NCI-H1092 treated with DMSO at 0.1 percent for 48 hours (cell line): ENCODE data around the gene VRK2.
"Not testable (repeated sequence)": the region's sequence is repeated elsewhere in the genome, so short reads cannot be mapped to it uniquely, and the experiment has no call there.

ENCODE experiments used
- DNase-seq: peaks from one replicate; lab custom pipeline; 2025; lab: John Stamatoyannopoulos, UW

Gene VRK2

DNA sequence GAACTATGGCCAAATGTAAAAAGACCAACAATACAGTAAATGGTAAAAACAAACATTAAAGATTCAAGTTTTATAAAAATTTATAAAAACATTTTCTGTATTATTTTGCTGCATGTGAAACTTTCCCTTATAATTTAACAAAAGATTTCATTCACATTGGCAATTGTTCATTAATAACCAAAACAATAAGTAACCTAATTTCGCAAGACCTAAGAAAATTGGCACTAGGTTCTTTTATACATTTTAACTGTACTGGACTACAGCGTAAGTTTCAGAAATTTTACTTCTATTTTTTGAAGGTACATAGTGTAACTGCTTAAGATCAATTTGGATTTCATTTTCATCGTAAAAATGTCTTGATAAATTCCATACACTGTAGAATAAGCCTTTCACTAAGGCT is 117.3 kb downstream of the VRK2 start:
- no peak for DNase-seq

DNA sequence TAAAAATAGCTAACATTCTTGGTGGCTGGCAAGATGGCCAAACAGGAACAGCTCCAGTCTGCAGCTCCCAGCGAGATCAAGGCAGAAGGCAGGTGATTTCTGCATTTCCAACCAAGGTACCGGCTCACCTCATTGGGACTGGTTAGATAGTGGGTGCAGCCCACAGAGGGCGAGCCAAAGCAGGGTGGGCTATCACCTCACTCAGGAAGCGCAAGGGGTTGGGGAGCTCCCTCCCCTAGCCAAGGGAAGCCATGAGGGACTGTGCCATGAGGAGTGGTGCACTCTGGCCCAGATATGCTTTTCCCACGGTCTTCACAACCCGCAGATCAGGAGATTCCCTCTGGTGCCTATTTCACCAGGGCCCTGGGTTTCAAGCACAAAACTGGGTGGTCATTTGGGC is 121.5 kb downstream of the VRK2 start:
- DNase-seq, result not testable (repeated sequence)

DNA sequence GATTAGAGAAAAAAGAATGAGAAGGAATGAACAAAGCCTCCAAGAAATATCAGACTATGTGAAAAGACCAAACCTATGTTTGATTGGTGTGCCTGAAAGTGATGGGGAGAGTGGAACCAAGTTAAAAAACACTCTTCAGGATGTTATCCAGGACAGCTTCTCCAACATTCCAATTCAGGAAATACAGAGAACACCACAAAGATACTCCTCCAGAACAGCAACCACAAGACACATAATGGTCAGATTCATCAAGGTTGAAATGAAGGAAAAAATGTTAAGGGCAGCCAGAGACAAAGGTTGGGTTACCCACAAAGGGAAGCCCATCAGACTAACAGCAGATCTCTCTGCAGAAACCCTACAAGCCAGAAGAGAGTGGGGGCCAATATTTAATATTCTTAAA is 123.2 kb downstream of the VRK2 start:
- DNase-seq, result not testable (repeated sequence)

DNA sequence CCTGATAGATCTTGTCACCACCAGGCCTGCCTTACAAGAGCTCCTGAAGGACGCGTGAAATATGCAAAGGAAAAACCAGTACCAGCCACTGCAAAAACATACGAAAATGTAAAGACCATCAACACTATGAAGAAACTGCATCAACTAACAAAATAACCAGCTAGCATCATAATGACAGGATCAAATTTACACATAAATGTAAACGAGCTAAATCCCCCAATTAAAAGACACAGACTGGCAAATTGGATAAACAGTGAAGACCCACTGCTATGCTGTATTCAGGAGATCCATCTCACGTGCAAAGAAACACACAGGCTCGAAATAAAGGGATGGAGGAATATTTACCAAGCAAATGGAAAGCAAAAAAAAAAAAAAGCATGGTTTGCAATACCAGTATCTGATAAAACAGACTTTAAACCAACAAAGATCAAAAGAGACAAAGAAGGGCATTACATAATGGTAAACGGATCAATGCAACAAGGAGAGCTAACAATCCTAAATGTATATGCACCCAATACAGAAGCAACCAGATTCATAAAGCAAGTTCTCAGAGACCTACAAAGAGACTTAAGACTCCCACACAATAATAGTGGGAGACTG is 123.8 kb downstream of the VRK2 start:
- not testable (repeated sequence) for DNase-seq

DNA sequence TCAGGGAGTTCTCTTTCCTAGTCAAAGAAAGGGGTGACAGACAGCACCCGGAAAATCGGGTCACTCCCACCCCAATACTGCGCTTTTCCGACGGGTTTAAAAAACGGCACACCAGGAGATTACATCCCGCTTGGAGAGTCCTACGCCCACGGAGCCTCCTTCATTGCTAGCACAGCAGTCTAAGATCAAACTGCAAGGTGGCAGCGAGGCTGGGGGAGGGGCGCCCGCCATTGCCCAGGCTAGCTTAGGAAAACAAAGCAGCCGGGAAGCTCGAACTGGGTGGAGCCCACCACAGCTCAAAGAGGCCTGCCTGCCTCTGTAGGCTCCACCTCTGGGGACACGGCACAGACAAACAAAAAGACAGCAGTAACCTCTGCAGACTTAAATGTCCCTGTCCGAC is 125.2 kb downstream of the VRK2 start:
- not testable (repeated sequence) for DNase-seq

DNA sequence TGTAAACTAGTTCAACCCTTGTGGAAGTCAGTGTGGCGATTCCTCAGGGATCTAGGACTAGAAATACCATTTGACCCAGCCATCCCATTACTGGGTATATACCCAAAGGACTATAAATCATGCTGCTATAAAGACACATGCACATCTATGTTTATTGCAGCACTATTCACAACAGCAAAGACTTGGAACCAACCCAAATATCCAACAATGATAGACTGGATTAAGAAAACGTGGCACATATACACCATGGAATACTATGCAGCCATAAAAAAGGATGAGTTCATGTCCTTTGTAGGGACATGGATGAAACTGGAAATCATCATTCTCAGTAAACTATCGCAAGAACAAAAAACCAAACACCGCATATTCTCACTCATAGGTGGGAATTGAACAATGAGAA is 130.6 kb downstream of the VRK2 start:
- not testable (repeated sequence) for DNase-seq

DNA sequence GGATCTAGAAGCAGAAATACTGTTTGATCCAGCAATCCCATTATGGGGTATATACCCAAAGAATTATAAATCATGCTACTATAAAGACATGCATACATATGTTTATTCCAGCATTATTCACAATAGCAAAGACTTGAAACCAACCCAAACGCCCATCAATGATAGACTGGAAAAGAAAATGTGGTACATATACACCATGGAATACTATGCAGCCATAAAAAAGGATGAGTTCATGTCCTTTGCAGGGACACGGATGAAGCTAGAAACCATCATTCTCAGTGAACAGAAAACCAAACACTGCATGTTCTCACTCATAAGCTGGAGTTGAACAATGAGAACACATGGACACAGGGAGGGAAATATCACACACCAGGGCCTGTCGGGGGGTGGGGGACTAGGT is 133.6 kb downstream of the VRK2 start:
- not testable (repeated sequence) for DNase-seq

DNA sequence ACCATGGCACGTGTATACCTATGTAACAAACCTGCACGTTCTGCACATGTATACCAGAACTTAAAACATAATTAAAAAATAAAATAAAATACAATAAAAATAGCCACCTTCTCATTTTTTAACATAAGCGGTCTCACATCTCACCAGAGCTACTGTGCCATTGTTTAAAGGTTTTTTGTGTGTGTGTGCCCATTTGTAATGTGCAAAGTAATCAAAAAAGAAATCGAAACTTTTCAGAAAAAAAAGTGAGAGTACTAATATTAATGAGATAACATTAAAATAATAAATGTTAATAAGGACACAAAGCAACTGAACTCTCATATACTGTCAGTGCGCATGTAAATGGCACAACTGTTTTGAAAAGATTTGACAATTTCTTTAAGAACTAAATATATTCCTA is 134.0 kb downstream of the VRK2 start:
- DNase-seq, result no peak

DNA sequence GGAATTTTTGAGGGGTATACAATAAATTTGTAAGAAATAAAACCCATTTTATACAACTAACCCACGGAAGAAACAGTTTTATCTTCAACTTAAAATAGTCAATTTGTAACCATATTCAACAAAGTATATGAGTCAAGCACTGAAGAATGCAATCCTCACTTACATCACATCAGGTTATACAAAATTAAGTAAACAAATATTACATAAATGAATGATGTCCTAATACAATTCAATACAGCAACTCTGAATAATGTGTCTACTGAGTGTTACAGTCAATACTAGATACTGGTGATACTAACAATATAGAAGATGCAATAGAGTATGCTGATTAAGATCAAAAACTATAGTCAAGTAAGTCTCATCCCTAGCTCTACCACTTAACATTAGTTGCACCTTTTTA is 135.9 kb downstream of the VRK2 start:
- no peak for DNase-seq

DNA sequence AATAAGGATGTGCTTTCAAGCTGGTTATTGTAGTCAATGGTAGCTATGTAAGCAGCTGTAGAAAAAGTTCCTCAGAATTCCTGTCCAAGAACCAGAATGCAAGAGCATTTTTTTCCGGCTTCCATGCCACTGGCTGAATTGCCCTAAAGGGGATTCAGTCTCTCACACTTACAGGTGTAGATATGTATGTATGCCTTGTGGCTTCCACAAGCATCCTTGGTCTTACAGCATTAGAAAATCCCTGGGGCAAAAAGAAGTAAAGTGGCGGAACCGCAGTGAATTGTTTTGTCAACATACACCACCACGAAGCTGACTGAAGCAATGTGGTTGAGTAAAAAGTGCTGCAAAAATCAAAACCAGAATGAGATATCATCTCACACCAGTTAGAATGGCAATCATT is 139.9 kb downstream of the VRK2 start:
- DNase-seq, result no peak

DNA sequence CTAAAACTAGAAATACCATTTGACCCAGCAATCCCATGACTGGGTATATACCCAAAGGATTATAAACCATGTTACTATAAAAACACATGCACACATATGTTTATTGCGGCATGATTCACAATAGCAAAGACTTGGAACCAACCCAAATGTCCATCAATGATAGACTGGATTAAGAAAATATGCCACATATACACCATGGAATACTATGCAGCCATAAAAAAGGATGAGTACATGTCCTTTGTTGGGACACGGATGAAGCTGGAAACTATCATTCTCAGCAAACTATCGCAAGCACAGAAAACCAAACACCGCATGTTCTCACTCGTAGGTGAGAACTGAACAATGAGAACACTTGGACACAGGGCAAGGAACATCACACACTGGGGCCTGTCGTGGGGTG is 140.4 kb downstream of the VRK2 start:
- DNase-seq, result not testable (repeated sequence)

DNA sequence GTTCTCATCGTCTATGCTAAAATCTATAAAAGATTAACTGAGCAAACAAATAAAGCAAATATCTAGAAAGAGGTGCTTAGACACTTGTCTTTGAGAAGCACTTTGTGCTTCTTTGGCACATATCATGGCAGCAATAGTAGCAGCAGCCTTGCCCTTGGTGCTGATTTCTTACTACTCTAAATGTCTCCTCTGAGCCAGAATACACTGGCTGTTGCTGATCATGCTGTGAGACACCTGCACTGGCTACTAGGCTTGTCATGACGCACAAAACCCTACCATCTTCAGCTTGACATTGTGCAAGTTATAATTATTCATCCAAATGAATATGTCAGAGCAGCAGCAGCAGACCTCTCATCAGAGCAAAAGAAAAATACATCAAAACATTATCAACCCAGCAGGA is 147.9 kb downstream of the VRK2 start:
- no peak for DNase-seq

DNA sequence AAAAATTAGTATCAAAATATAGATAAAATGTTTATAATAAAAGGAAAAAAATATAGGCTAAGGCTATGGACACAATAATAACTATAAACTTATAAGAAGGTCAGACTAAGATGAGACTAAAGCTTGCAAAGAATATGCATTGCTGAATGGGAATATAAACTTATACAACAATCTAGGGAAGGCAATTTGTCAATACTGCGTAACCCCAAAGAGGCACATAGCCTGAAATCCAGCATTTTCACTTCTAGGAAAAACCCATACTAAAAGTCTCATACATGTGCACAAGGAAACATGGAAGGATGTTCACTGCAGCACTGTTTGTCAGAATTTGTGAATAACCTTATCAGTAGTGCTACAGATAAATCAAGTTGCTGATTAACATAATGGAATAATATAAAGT is 149.1 kb downstream of the VRK2 start:
- DNase-seq, result no peak

DNA sequence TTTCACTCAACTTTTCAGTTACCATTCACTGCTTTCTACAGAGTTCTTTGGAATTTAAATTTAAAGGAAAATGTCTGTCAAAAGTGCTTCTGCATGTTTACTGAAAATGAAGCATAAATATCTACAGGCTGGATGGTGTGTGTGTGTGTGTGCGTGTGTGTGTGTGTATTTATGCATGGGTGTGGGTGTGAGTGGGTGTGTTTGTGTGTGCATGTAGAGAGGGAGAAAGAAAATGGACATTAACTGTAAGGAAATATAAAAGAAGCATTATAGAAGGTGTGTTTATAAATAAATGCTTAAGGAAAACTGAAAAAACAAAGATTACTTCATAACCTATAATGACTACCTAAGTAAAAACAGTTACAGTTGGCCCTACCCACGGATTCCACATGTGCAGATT is 151.3 kb downstream of the VRK2 start:
- no peak for DNase-seq

DNA sequence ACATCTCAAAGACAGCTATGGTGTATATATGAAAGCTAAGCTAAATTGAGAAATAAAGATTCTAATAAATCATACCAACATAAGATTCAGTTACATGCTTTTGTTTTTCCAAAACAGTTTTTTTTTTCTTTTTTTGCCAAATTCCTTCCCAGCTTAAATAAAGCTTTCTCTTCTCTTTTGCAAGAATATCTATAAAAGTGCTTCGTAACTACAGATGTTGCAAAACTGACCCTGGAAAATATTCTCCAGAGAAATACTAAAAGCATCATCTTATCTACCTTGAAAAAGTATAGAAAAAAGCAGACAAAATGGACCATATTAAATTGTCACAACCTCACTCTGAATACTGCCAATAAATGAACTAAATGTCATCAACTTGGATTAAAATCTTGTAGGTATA is 155.8 kb downstream of the VRK2 start:
- DNase-seq, result no peak

DNA sequence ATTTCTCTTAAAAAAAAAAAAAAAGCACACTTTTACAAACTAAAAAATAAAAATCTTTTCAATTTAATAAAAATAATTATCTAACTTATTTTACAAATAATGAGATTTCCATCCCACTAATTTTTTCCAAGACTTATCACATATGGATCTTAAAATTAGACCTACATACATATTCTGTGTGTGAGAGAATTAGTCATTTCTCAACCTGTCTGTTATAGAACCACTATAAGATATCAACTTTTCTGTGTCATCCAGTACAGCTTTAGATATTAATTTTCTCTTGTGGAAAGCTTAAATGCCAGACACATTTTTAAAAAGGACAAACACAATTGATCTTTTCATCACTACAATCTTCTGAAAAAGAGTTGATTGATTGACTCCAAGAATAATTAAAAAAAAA is 156.4 kb downstream of the VRK2 start:
- DNase-seq, result no peak

DNA sequence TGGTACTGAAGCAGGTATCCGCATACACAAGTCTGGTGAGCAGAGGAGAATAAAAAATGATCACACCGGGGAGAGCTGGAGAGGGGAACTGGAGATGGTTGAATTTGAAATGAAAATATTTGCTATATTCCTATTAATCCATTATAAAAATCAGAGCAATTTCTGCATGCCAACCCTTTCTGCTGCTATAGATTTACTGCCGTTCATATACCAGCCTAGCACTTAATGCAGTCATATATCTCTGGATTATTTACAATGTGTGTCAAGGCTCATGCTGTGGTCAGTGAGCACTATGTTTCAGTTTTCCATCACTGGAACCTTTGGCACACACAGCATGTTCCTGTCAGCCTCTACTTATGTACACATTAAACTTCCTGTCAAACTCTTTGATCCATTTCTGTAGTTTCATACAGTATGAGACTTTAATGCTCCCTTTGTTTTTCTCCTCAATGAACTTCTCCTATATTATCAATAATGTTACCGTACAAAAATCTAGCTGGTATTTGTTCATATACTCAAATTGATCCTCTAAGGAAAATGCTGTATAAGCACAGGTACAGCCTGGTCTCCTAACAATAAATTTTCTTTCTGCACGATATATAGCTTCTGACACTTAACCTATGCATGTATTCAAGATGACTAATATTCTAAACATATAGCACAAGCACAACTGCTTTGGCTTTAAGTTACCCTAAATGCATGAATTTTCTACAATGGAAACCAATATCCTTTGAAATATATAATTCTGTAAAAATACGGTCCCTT is 157.8 kb downstream of the VRK2 start:
- DNase-seq, result no peak

DNA sequence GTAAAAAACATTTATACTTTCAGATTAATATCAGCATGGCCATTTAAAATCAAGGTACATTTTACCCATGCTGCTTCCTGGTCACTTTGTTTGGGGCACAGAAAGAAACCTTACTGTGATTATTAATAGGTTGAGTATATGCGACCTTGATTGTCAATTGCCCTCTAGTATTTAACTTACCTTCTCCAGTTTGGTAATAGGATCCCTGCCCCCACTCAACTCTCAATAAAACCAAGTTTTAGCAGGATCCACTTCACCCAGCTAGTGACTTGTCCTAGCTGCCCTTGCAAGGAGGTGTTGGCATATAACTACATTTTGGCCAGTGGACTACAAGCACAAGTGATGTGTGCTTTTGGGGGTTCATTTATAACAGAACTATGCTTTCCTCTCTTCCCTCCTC is 160.2 kb downstream of the VRK2 start:
- DNase-seq, result no peak

DNA sequence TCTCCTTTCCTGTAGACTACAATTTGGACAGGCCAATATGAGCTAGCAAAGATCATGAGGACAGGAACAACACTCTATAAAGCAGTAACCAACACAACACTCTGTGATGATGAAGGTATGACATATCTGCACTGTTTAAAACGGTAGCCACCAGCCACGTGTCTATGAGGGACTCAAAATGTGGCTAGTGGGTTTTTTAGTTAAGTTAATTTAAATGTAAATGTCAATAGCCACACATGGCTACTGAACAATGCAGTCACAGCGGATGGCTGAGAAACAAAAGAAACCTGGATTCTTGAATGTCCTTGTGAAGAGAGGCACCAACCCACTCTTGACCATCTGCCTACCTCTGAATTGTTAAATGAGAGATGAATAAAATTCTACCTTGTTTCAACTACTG is 160.6 kb downstream of the VRK2 start:
- DNase-seq, result no peak
